Measurements from ENCODE around the gene ATP11C. TPM values are rescaled to one million over a fixed set of nuclear protein-coding genes. Genes with fewer than 3 reads are reported as not detected.

Gene ATP11C
- total and polyA plus RNA-seq, 10 of the 15 experiments (the other 5 are each of a cell fraction or from before 2014, with no cell fraction given) = 16.2 to 44.0 (median 24.8) TPM

DNA sequence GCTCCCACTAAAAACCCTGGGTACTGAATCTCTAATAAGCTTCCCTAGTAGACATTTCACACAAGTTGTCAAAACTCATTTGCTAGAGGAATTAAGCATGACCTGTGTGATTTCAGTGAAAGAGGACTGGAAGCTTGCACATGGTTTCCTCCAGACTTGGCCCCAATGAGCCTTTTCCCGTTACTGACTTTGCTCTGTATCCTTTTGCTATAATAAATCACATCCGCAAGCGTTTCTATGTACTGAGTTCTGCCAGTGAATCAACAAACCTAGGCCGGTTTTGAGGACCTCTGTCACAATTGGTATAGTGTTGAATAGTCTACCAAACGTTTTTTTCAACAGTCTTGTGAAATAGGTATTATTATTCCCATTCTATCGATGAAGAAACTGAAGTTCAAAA is 8.2 kb downstream of the ATP11C start:
- SMC1A ChIA-PET (ENCODE audit: uncharacterized antibody, unreplicated experiment) = interaction anchor here (1.0 to 2.1 kb wide), 4 partner anchors 11 to 40 kb away, joined by 3 to 6 read pairs (median 4); no protein-coding TSS in a partner anchor
- H4K20me1 ChIP-seq (ENCODE audit: control insufficient read depth, insufficient read depth) = no peaks in the 10 kb centered on the region
- H3K79me2 ChIP-seq (ENCODE audit: control insufficient read depth, insufficient read depth, low read length) = peaks cover 51% of the 10 kb centered on the region
- H3K9me3 ChIP-seq (replicated peaks; ENCODE audit: control insufficient read depth, insufficient read depth, low read length) = no peaks in the 10 kb centered on the region; the same call in 2 of the 3 replicates
- FAIRE-seq (no peak), ATAC-seq (no peak), DNase-seq (ENCODE audit: low read depth, low spot score) (no peak)
- no peaks in the 10 kb centered on the region for H3K36me3 ChIP-seq (ENCODE audit: control insufficient read depth in 2 of 2, insufficient read depth in 2 of 2, low read length in 1 of 2)
- intact Hi-C loops (cut with micrococcal nuclease; ENCODE audit: unreplicated experiment) = no loop called here
- no TSS peak for BruUV-seq (replicated peaks)
- no peak overlapping the region for H3K27ac ChIP-seq (ENCODE audit: control insufficient read depth, insufficient read depth)
- TF ChIP-seq ESRRA (IDR thresholded peaks at IDR 0.05; ENCODE audit: low read length) (no peak), PAX8 (IDR thresholded peaks at IDR 0.05) (no peak), PRDM15 (CRISPR knock-in tag; IDR thresholded peaks at IDR 0.05) (no peak), SREBF1 (IDR thresholded peaks at IDR 0.05; ENCODE audit: low read length) (no peak), RB1 (IDR thresholded peaks at IDR 0.05; ENCODE audit: borderline replicate concordance) (no peak), ZNF274 (IDR thresholded peaks at IDR 0.05; ENCODE audit: insufficient read depth, insufficient read length) (no peak), CBFB (IDR thresholded peaks at IDR 0.05; ENCODE audit: low read depth) (no peak), POLR2AphosphoS5 (IDR thresholded peaks at IDR 0.05; ENCODE audit: low read length) (no peak), SIN3A (IDR thresholded peaks at IDR 0.05; ENCODE audit: low read depth, low read length) (no peak), ZNF207 (IDR thresholded peaks at IDR 0.05; ENCODE audit: borderline replicate concordance) (no peak), MLLT1 (IDR thresholded peaks at IDR 0.05) (no peak), YY1 (IDR thresholded peaks at IDR 0.05; ENCODE audit: low read depth, low read length) (no peak), RAD21 (IDR thresholded peaks at IDR 0.05; ENCODE audit: insufficient read depth, low read depth, low read length) (no peak), SKIL (IDR thresholded peaks at IDR 0.05; ENCODE audit: low read depth, poor library complexity, severe bottlenecking) (no peak), RCOR1 (conservative IDR thresholded peaks at IDR 0.05; ENCODE audit: low read depth, low read length) (no peak), IRF3 (IDR thresholded peaks at IDR 0.05) (no peak), SUPT20H (IDR thresholded peaks at IDR 0.05; ENCODE audit: borderline replicate concordance, control insufficient read depth, low read depth, low read length) (no peak)
- no peak overlapping the region for H3K4me2 ChIP-seq (ENCODE audit: control insufficient read depth, insufficient read depth)
- H3K4me1 ChIP-seq (ENCODE audit: control insufficient read depth, insufficient read depth, low read length) = no peaks in the 10 kb centered on the region
- no peak overlapping the region for H2AFZ ChIP-seq (ENCODE audit: control insufficient read depth, low read depth, low read length)
- RAD21 ChIA-PET (ENCODE audit: unreplicated experiment) = no interaction called here
- POLR2A ChIA-PET = interaction anchor here (0.9 kb wide), 1 partner anchor 9 kb away, joined by 3 read pairs; no protein-coding TSS in a partner anchor
- H3K27me3 ChIP-seq (replicated peaks in 1 of 2; ENCODE audit: control insufficient read depth in 2 of 2, insufficient read depth in 2 of 2, low read length in 1 of 2) = no peaks in the 10 kb centered on the region
- in situ Hi-C loops (cut with MboI) = no loop called here
- CTCF ChIA-PET = no interaction called here
- 48% methylated on average over 6 of the region's 6 CpGs for WGBS (ENCODE audit: insufficient coverage, insufficient replicate concordance, low lambda C conversion rate, missing lambda C conversion rate)
- H3K9ac ChIP-seq (ENCODE audit: control insufficient read depth, insufficient read depth, low read length) = no peak overlapping the region
- no peak overlapping the region for H3K4me3 ChIP-seq
